ENCODE results near the gene TYW5. TPM values are rescaled to one million over a fixed set of nuclear protein-coding genes. Genes with fewer than 3 reads are reported as not detected.

TYW5 gene
- total and polyA plus RNA-seq, 12 donors, result 4.6 to 16.9 (median 7.9) TPM

GRCh38 chr2:199992296-199992695, 37.0 kb upstream of the TYW5 start:
- Histone ChIP-seq H3K27me3 (no peaks in the 10 kb centered on the region), H3K9me3 (replicated peaks in 1 of 3) (no peaks in the 10 kb centered on the region), H3K4me1 (replicated peaks in 1 of 2) (no peaks in the 10 kb centered on the region), H3K27ac (no peak overlapping the region), H3K36me3 (replicated peaks in 1 of 2) (no peaks in the 10 kb centered on the region), H3K4me3 (no peak overlapping the region)
- intact Hi-C loops (cut with DNase I), result no loop called here
- no peak for DNase-seq
- TF ChIP-seq POLR2A (IDR thresholded peaks at IDR 0.05) (no peak), CTCF (IDR thresholded peaks at IDR 0.05) (no peak)
- WGBS, 4 donors, result 88 to 98% (median 93%) methylated on average over 3 of the region's 3 CpGs

GRCh38 chr2:199991691-199992090, 36.4 kb upstream of the TYW5 start:
- Histone ChIP-seq H3K27ac (no peak overlapping the region), H3K36me3 (replicated peaks in 1 of 2) (no peaks in the 10 kb centered on the region), H3K9me3 (replicated peaks in 1 of 3) (no peaks in the 10 kb centered on the region), H3K27me3 (no peaks in the 10 kb centered on the region), H3K4me3 (no peak overlapping the region), H3K4me1 (replicated peaks in 1 of 2) (no peaks in the 10 kb centered on the region)
- intact Hi-C loops (cut with DNase I), result no loop called here
- DNase-seq, result no peak
- 88 to 98% (median 91%) methylated on average over 2 of the region's 2 CpGs for WGBS, 4 donors
- TF ChIP-seq POLR2A (IDR thresholded peaks at IDR 0.05) (no peak), CTCF (IDR thresholded peaks at IDR 0.05) (no peak)

- WGBS, 4 donors, result 95 to 98% (median 96%) methylated on average over 5 of the region's 5 CpGs
- intact Hi-C loops (cut with DNase I), result loop anchor here (5.0 to 10.0 kb wide), 2 partner anchors 315 to 482 kb away; partner anchors contain the start of gene SPATS2L (in 2 of the 2)
- no peak for DNase-seq
Measured at GRCh38 chr2:199989822-199990221, 34.5 kb upstream of the TYW5 start.

GRCh38 chr2:199988151-199988550, 32.9 kb upstream of the TYW5 start:
- Histone ChIP-seq H3K4me3 (no peak overlapping the region), H3K4me1 (replicated peaks in 1 of 2) (no peaks in the 10 kb centered on the region), H3K27ac (no peak overlapping the region), H3K36me3 (replicated peaks in 1 of 2) (no peaks in the 10 kb centered on the region), H3K27me3 (no peaks in the 10 kb centered on the region), H3K9me3 (replicated peaks in 1 of 3) (no peaks in the 10 kb centered on the region)
- intact Hi-C loops (cut with DNase I), result loop anchor here (5.0 to 10.0 kb wide), 2 partner anchors 317 to 484 kb away; partner anchors contain the start of gene SPATS2L (in 2 of the 2)
- WGBS, 4 donors, result 40 to 57% (median 51%) methylated on average over 7 of the region's 7 CpGs
- TF ChIP-seq POLR2A (IDR thresholded peaks at IDR 0.05) (no peak), CTCF (IDR thresholded peaks at IDR 0.05) (no peak)
- DNase-seq, result no peak

More at GRCh38 chr2:199989822-199990221, 34.5 kb upstream of the TYW5 start:
- Histone ChIP-seq H3K9me3 (replicated peaks in 1 of 3) (no peaks in the 10 kb centered on the region), H3K27ac (no peak overlapping the region), H3K4me3 (no peak overlapping the region), H3K4me1 (replicated peaks in 1 of 2) (no peaks in the 10 kb centered on the region), H3K27me3 (no peaks in the 10 kb centered on the region), H3K36me3 (replicated peaks in 1 of 2) (no peaks in the 10 kb centered on the region)
- TF ChIP-seq POLR2A (IDR thresholded peaks at IDR 0.05) (no peak), CTCF (IDR thresholded peaks at IDR 0.05) (no peak)
